DMS114 treated with DMSO at 0.1 percent for 48 hours (cell line): ENCODE data around the gene DNASE1.

ENCODE experiments used
- DNase-seq: peaks from one replicate; lab custom pipeline; 2025; ENCODE audit not compliant: unreplicated experiment; lab: John Stamatoyannopoulos, UW

Gene DNASE1

DNA sequence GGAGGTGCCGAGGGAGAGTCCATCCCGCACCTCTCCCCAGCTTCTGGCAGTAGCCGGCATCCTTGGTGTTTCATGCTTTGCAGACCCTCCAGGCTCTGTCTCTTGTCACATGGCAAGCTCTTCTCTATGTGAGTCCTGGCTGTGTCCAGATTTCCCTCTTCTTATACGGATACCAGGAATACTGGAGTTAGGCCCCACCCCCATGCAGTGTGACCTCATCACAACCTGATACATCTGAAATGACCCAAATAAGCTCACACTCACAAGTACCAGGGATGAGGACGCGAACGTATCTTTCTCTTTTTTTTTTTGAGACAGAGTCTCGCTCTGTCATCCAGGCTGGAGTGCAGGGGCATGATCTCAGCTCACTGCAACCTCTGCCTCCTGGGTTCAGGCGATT, 39.6 kb downstream of the DNASE1 start:
- DNase-seq = no peak

- DNase-seq = no peak
These were observed 41.3 kb downstream of the DNASE1 start for GRCh38 chr16:3695610-3696369.

DNA sequence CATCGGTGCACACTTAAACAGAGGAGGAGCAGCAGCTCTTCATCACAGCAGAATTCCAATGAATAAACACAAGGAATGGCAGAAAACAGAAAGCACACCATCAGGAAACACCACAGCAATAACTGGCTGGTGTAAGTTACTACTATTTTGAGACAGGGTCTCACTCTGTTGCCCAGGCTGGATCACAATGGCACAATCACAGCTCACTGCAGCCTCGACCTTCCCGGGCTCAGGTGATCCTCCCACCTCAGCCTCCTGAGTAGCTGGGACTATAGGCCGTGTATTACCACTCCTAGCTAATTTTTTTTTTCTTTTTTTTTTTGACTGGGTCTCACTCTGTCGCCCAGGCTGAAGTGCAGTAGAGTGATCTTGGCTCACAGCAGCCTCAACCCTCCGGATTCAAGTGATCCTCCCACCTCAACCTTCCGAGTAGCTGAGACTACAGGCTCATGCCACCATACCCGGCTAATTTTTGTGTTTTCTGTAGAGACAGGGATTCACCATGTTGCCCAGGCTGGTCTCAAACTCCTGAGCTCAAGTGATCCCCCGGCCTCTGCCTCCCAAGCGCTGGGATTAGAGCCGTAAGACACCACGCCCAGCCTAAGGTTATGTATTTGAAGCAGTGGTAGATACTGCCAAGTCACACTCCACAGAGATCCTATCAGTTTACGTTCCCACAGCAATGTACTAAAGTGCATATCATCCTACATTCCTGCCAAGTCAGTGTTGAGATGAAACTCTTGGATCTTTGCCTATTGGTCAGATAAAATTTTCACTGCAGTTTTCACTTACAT, 42.1 kb downstream of the DNASE1 start:
- no peak for DNase-seq

GRCh38 chr16:3698941-3699340, 44.5 kb downstream of the DNASE1 start:
- DNase-seq = no peak

DNA sequence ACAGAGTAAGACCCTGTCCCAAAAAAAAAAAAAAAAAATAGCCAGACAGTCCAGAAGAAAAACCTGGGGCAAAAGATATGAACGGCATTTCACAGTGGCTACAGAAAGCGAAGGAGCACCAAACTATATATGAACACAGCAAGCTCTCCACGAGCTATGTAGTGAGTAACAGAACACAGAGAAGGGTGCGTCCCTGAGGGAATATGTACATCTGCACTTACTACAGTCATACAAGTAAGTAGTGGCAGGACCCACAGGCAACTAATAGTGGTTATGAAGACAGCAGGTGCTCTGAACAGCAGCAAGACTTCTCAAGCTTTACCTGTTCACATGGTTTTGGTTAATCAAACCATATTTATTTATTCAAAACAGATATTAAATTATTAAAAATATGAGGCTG, 47.0 kb downstream of the DNASE1 start:
- no peak for DNase-seq

GRCh38 chr16:3702082-3702481, 47.6 kb downstream of the DNASE1 start:
- no peak for DNase-seq

DNA sequence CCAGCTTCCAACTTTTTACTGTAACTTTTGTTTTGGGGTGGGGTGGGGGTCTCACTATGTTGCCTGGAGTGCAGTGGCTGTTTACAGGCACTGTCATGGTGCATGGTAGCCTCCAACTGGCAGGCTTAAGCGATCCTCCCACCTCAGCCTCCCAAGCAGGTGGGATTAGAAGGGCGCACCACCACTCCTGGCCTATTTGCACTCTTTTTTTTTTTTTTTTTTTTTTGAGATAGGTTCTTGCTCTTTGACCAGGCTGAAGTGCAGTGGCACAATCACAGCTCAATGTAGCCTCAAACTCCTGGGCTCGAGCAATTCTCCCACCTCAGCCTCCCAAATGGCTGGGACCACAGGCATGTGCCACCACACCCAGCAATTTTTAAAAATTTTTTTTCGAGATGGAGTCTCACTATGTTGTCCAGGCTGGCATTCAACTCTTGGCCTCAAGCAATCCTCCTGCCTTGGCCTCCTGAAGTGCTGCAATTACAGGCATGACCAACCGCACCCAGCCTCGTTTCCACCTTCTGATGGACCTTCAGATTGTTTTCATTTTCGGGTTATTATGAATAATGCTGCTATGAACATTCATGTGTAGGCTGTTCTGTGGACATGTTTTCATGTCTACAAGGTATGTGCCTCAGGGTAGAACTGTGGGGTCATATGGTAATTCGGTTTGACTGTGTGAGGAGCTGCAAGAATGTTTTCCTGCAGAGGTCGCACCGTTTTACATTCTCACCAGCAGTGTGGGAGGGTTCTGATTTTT, 51.9 kb downstream of the DNASE1 start:
- no peak for DNase-seq
